NCI-H510A (cell line): ENCODE results near the gene ENO2.
"Not testable (repeated sequence)": the region's sequence is repeated elsewhere in the genome, so short reads cannot be mapped to it uniquely, and the experiment has no call there.

Experiments
- DNase-seq: peaks from one replicate; lab custom pipeline; 2025; lab: John Stamatoyannopoulos, UW

The ENO2 gene

DNA sequence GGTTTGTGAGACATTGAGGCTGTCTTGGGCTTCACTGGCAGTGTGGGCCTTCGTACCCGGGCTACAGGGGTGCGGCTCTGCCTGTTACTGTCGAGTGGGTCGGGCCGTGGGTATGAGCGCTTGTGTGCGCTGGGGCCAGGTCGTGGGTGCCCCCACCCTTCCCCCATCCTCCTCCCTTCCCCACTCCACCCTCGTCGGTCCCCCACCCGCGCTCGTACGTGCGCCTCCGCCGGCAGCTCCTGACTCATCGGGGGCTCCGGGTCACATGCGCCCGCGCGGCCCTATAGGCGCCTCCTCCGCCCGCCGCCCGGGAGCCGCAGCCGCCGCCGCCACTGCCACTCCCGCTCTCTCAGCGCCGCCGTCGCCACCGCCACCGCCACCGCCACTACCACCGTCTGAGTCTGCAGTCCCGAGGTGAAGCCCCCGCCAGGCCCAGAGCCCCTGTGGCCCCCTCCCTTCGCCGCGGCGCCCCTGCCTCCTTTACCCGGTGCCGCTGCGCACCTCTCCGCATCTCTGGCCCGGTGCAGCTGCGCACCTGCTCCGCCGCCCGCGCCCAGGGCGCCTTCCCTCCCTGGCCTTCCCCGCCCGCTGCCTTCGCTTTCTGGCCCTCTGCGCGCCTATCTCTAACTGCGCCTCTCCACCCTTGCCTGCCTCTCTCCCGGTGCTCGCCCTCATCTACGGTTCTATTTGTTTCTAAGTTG lies at the start of gene ENO2:
TSS of gene ENO2 (plus strand) at position 335 of the 701 bp plus-strand sequence. CDS start 1,253 bp downstream, outside the sequence.
- DNase-seq: peak; percentile 24

DNA sequence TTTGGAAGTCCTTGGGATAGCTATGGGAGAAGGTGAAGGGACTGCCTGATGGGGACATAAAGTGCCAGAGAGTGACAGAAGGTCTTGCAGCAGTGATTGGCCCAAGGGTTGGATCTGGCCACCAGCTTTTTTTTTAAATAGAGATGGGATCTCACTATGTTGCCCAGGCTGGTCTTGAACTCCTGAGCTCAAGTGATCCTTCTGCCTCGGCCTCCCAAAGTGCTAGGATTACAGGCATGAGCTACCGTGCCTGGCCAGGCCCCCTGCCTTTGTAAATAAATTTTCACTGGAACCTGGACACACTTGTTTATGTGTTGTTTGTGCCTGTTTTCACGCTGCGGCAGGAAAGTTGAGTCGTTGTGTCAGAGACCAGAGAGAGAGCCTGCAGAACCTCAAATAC lies 49.1 kb upstream of the ENO2 start:
- DNase-seq: not testable (repeated sequence)

DNA sequence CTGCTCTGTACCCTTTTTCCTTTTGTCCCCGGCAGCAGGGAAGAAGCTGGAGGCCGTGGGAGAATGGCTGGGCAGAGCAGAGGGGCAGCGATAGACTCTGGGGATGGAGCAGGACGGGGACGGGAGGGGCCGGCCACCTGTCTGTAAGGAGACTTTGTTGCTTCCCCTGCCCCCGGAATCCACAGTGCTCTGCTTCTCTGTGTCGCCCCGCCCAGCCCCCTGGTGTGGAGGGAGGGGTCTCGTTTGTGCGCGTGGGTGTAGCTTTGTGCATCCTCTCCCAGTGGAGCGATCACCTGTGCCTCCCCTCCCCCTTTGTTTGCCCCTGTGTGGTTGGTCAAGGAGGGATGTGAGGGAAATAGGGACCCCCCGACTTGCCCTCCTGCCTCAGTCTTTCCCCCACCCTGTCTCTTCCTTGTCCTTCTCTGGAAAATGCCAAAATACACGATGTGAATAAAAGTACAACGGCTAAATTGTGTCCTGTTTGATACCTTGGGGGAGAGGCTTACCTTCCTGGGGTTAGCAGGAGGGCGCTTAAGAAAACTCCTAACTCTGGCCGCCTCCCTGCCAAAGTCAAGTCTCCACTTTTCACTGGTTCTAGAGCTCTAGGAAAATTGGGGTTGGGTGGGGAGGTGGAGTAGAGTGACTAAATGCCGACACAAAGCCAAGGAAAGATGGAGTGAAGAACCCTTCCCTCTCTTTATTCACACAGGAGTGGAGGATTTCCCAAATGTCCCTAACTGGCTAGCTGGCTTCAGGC lies 48.0 kb upstream of the ENO2 start:
- DNase-seq: no peak

DNA sequence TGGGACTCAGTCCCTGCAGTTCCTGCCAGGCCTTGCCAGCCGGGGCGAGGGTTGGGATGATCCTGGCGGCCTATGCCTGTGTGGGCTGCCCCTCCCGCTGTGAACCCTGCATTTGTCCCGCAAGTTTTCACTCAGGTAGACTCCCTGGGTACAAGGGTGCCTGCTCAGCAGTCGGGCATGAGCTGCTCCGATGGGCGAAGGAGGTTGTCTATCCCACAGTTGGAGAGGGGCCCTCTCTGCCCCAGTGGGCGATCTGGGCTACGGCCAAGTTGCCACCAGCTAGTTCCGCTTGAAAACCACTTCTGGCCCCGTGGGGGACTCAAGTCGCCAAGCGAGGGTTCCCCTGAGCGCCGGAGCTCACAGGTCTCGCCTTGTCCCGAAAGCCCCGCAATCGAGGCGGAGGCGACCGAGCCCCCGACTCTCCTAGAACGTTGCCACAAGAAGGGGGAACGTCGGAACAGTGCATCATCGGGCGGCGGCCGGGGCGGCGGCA lies 47.4 kb upstream of the ENO2 start:
- DNase-seq: peak; percentile 27

DNA sequence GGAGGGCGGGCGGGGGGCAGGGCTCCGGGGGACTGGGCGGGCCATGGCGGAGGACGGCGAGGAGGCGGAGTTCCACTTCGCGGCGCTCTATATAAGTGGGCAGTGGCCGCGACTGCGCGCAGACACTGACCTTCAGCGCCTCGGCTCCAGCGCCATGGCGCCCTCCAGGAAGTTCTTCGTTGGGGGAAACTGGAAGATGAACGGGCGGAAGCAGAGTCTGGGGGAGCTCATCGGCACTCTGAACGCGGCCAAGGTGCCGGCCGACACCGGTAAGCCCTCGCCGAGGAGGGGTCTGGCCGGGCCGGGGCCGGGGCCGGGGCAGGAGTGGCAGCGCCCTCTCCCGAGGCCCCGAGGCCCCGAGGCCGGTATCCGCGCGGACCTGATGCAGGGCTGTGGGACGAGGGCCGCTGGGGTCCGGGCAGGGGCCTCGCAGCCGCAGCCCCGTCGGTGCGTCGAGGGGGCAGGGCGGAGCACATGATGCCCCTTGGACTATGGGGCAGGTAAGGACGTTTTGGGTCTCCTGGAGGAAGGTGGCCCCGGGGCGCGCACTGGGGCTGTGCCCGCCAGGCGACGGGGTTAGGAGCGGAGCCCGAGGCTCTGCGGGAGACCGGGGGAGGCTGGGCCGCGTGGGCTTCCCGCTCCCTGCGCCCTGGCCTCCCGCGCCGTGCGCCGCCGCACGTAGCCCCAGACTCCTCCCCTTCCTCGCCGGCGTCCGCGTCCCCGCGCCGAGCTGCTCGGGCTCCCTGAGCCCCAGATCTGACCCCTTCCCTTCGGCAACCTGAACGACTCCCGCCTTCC lies 46.8 kb upstream of the ENO2 start, which contains the start of gene TPI1:
TSS of gene TPI1 (plus strand) at position 119 of the 798 bp plus-strand sequence. CDS start at position 155, 36 bp downstream.
- DNase-seq: no peak

DNA sequence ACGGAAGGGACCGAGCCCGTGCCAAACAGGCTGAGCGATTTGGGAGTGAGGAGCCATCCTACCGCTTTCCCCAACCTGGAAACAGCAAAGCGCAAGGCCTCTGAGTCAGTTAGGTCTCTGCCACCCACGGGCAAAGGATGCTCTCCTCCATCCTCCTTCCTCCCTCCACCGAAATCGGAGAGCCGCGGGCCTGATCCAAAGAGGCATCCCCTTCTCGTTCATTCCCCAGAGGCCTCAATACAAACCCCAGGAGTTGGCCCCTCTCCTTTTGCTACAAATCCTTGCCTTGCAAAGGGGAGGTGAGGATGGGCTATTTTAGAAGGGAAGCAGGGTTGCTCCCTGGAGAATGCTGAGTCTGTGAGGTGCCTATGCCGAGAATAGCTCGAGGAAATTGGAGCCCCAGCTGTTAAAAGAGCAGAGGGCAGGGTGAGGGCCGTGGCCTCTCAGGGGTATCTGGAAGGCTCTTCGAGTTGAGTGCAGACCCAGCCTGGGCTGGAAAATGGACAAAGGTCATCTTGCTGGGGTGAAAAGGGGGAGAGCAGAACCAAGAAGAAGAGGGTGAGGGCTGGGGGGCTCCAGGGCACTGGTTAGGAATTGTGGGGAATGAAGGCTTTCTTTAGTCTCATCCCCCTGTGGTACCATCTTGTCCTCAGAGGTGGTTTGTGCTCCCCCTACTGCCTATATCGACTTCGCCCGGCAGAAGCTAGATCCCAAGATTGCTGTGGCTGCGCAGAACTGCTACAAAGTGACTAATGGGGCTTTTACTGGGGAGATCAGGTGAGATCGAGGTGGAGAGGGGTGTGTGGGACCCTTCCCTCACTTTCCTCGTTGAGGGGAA lies 46.0 kb upstream of the ENO2 start:
- no peak for DNase-seq

DNA sequence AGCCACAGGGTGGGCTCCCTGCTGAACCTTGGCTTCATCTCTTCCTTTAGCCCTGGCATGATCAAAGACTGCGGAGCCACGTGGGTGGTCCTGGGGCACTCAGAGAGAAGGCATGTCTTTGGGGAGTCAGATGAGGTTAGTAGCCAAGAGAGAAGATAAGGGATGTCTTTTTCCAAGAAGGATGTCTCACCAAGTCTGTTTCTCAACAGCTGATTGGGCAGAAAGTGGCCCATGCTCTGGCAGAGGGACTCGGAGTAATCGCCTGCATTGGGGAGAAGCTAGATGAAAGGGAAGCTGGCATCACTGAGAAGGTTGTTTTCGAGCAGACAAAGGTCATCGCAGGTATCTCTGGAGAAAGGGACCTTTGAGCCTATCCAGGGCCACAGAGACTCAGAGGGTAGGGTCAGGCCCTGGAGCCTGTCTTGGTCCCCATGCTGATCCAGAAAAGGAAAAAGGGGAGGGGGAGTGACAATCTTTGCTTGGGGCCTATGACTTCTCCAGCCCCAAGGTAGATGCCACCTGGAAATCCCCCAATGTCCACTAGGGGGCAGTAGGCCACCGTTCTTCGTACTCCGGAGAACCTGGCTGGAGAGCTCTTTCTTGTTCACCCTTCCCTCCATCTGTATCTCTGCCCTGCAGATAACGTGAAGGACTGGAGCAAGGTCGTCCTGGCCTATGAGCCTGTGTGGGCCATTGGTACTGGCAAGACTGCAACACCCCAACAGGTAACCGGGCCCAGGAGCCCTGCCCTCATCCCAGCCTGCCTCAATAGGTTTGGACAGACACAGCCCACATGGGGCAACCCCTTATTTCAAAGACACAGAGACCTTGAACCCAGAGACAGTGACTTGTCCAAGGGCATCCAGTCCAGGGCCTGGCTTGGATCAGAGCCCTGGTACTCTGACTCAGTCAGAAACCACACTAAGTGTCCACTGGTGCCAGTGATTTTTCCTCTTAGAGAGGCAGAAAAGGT lies 45.0 kb upstream of the ENO2 start:
- DNase-seq: no peak

DNA sequence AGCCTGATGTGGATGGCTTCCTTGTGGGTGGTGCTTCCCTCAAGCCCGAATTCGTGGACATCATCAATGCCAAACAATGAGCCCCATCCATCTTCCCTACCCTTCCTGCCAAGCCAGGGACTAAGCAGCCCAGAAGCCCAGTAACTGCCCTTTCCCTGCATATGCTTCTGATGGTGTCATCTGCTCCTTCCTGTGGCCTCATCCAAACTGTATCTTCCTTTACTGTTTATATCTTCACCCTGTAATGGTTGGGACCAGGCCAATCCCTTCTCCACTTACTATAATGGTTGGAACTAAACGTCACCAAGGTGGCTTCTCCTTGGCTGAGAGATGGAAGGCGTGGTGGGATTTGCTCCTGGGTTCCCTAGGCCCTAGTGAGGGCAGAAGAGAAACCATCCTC lies 44.1 kb upstream of the ENO2 start:
- DNase-seq: not testable (repeated sequence)

DNA sequence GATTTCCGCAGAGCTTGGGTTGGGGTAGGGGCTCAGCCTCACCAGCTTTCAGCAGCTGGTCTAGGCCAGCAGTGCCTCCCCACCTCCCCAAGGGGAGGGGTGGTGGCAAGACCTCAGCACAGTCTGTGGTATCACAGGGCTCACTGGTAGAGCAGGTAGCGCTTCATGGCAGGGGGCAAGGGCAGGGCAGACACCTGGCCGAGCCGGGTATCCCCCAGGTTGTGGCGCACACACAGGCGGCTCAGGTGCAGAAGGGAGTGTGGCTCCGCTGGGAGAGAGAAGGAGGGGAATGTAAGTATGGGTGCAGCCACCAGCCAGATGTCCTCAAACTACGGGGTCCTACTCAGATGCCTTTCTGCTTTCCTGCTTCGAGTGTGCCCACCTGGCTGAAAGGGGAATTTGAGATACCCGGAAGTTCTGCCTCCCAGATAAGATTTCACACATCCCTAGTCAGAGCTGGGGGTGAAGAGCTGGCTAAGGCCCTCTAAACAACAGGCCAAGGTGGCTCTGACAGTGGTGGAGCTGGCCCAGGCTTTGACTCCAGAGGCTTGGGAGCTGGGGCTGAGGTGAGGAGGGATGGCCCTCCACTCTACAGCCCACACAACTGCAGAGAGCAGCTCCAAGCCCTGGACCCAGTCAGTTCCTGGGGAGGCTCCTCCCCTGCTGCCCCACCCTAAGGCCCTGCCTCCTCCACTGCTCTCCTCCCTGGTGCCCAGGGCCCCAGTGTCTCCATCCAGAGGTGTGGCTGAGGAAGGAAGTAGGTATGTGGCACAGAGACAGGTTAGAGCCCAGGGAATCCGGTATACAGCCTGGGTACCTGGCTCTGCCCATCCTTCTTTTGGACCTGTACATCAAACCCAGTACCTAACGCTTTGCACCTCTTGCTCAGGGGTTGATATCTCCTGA lies 43.1 kb upstream of the ENO2 start:
- no peak for DNase-seq

DNA sequence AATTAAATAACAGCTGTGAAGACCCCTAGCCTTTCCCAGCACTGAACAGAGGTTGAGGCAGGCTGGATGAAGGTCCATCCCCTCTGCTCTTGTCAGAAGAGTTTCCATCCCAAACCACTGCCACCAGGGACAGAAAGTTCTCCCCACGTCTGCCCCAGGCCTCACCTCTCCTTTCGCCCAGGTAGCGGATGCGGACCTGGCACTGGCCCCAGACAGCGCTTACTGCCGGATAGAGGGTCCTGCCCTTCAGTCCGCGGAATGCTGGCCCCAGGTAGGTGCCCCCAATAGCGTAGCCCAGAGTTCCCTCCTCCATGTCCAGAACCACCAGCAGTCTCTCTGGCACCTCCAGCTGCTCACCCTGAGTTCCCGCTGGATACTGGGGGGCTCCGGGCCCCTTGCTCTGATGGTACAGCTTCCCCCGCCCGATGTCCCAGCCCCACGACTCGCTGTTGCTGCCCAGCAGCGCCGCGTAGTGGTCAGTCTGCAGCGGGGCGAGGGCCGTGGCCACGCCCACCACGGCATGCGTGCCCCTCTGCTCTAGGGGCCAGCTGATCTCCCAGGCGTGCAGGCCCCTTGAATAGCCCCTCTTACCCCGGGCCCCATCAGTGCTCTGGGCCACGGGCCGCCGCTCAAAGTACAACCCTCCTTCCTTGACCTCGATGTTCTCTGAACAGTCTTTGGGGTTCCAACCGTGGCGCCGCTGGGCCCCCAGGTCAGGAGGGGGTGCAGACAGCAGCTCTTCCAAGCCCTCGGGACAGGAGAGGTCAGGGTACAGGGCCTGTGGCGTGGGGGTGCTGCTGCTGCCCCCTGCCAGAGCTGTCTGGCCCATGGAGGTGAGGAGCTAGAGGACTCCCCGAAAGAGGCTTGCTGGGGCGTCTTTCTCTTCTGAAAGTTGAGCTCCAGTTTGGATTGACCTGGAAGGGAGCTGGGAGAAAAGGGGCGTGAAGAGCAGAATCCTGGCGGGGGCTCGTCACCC lies 42.0 kb upstream of the ENO2 start:
- DNase-seq: no peak

DNA sequence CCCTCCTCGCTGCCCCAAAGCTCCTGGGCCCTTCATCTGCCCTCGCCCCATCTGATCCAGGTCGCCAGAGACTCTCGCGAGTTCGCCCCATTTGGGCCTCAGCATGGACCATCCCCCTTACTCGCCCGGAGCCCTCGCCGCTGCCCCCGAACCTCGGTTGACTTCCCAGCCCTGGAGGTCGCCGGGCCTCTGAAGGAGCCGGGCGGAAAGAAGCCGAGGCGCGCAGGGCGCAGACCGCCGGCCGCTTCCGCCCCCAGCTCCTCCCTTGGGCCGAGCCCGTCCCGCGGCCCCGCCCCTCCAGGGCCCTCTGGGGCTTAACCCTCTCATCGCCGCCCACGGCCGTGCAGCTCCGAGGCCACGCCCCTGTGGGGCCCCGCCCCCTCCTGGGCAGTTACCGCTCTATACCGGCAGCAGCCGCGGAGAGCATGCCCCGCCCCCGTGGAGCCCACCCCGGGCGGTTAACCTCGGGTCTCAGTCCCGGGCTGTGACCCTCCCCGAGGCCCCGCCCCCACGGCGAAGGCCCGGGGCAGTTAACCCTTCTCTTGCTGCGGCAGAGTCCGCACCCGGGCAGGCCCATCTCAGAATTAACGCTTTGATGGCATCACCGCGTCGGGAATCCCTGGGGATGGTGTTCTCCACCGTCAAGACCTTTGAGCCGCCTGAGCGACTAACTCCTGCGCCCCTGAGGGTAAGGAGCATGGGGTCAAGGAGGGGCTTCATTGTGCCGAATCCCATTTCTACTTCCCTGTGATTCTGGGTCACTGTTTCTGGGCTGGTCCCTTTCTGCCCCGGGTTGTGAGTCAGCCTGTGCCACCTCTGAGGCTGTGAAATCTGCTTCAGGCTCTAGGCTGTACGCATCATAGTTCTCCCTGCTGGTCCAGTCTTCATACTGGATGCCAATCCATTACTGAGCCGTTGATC lies 41.0 kb upstream of the ENO2 start, which contains the start of gene SPSB2:
TSS of gene SPSB2 (minus strand) at position 210 of the 921 bp plus-strand sequence. CDS start 402 bp downstream, outside the sequence.
- DNase-seq: peak; percentile 91

DNA sequence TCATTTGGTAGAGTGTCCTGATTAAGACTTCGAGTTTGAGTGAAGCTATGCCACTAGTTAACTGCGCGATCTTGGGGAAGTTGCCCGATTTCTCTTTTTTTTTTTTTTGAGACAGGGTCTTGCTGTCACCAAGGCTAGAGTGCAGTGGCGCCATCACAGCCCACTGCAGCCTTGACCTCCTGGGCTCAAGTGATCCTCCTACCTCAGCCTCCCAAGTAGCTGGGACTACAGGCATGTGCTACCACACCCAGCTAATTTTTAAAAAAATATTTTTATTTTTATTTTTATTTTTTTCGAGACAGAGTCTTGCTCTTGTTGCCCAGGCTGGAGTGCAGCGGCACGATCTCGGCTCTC lies 40.4 kb upstream of the ENO2 start:
- DNase-seq: not testable (repeated sequence)

DNA sequence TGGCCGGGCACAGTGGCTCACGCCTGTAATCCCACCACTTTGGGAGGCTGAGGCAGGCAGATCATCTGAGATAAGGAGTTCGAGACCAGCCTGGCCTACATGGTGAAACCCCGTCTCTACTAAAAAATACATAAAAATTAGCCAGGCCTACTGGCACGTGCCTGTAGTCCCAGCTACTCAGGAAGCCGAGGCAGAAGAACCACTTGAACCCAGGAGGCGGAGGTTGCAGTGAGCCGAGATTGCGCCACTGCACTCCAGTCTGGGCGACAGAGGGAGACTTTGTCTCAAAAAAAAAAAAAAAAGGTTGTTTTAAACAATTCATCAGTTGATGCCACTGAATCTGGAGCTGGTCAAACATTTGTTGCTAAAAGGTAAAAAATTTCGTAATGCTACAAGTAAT lies 34.6 kb upstream of the ENO2 start:
- not testable (repeated sequence) for DNase-seq

DNA sequence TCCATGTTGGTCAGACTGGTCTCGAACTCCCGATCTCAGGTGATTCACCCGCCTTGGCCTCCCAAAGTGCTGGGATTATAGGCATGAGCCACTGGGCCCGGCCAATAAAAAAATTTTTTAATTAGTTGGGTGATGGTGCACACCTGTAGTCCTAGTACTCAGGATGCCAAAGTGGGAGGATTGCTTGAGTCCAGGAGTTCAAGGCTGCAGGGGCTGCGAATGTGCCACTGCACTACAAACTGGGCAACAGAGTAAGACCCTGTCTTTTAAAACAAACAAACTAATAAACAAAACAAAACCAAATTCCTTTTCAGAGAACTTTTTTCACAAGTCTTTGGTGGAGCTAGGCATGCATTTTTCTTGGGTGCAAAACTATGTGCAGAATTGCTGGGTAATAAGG lies 31.1 kb upstream of the ENO2 start:
- no peak for DNase-seq

DNA sequence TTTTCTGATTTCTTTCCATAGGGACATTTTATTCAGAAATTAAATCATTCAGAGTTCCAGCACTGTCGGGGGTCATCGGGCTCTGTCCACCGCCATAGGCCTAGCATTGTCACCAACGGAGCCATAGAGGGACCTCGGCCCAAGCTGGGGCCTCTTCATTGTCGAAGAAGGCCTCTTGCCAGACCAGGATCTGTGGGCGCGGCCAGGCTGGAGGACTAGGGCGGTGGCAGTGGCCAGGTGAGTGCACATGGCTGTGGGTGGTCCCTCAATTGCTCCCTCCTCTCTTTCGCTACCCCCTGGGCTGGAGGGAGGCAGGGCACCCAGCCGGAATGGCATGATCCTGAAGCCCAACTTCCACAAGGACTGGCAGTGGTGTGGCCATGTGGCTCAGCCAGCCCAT lies 30.7 kb upstream of the ENO2 start:
- no peak for DNase-seq

DNA sequence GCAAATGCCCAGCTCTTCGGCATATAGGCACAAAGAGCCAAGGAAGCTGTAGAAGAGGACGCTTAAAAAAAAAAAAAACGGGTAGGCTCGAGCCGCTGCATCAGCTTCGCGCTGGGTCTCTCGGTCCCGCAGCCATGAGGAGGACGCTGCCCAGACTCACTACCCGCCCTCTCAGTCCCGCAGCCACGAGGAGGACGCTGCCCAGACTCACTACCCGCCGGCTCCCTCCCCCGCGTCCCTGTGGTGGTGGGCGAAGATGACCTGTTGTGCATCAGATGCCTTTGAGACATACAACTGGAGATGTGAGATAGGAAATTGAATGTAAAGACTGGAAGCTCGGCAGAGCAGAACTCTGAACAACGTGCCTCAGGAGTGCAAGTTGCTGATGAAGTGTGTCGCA lies 29.8 kb upstream of the ENO2 start:
- no peak for DNase-seq
